OCI-LY3 (cell line): Measurements from ENCODE around the gene SYNCRIP.

Experiments
- H2AFZ ChIP-seq: fragments of 200-600, 300-600 bp; shearing (Covaris generic); 2 replicates; pipeline ENCODE4 v1.6.0; 2014; ENCODE audit warnings: antibody characterized with exemption, low read depth, low read length
- H3K27ac ChIP-seq: fragments of 200-600, 300-600 bp; sonication (generic); 2 replicates; pipeline ENCODE4 v1.5.1; 2014; ENCODE audit warnings: mild to moderate bottlenecking, low read length, moderate library complexity, mixed read lengths
- H3K27me3 ChIP-seq: fragments of 200-600, 300-600 bp; sonication (generic); 2 replicates; pipeline ENCODE4 v1.6.1; 2014; ENCODE audit warnings: low read depth, low read length, mixed read lengths
- H3K36me3 ChIP-seq: fragments of 200-600, 300-600 bp; sonication (generic); replicated peaks from 2 replicates; pipeline ENCODE3; 2014; ENCODE audit warnings: low read depth, low read length, mixed read lengths
- H3K4me1 ChIP-seq: fragments of 300-600, 200-600 bp; sonication (generic); 2 replicates; pipeline ENCODE4 v1.6.1; 2014; ENCODE audit warnings: low read length, mixed read lengths
- H3K4me2 ChIP-seq: fragments of 200-600, 300-600 bp; sonication (generic); 2 replicates; pipeline ENCODE4 v1.6.1; 2014; ENCODE audit warnings: low read length, mixed read lengths
- H3K4me3 ChIP-seq: fragments of 300-600, 200-600 bp; sonication (generic); 2 replicates; pipeline ENCODE4 v1.5.1; 2014; ENCODE audit warnings: antibody characterized with exemption, mild to moderate bottlenecking, low read length, moderate library complexity
- H3K79me2 ChIP-seq: fragments of 300-600, 200-600 bp; shearing (Covaris generic); 2 replicates; pipeline ENCODE4 v1.6.1; 2014; ENCODE audit warnings: mild to moderate bottlenecking, low read length, mixed read lengths
- H3K9ac ChIP-seq: fragments of 300-600, 200-600 bp; shearing (Covaris generic); 2 replicates; pipeline ENCODE4 v1.6.0; 2014; ENCODE audit warnings: mild to moderate bottlenecking, low read length, moderate library complexity
- H3K9me3 ChIP-seq: fragments of 200-600, 300-600 bp; shearing (Covaris generic); 2 replicates; pipeline ENCODE4 v1.6.1; 2014; ENCODE audit warnings: low read length, mixed read lengths; ENCODE audit not compliant: insufficient read depth
- H4K20me1 ChIP-seq: fragments of 200-600, 300-600 bp; sonication (generic); 2 replicates; pipeline ENCODE4 v1.6.1; 2016; ENCODE audit warnings: low read length, mixed read lengths; ENCODE audit not compliant: insufficient read depth
- CTCF ChIP-seq: fragments of 200-600, 300-600 bp; sonication (generic); IDR thresholded peaks from 2 replicates; pipeline ENCODE4 v1.5.1; 2014; ENCODE audit warnings: antibody characterized with exemption, low read length, low read depth
- EZH2phosphoT487 ChIP-seq: fragments of 200-600 bp; shearing (Covaris generic); IDR thresholded peaks from 2 replicates; pipeline ENCODE4 v1.6.1; 2018; ENCODE audit warnings: antibody characterized with exemption, mixed run types, low read depth

SYNCRIP gene

GRCh38 chr6:85576476-85576875 is 66.2 kb downstream of the SYNCRIP start:
- no peak overlapping the region for H3K4me2 ChIP-seq
- H3K4me3 ChIP-seq = no peak overlapping the region
- TF ChIP-seq CTCF = no peak
- TF ChIP-seq EZH2phosphoT487 = no peak
- H3K36me3 ChIP-seq = no peaks in the 10 kb centered on the region
- peaks cover 7% of the 10 kb centered on the region; the same call in 1 of the 2 replicates for H4K20me1 ChIP-seq
- H3K9ac ChIP-seq = no peak overlapping the region
- no peak overlapping the region for H2AFZ ChIP-seq
- H3K79me2 ChIP-seq = no peaks in the 10 kb centered on the region
- H3K4me1 ChIP-seq = no peaks in the 10 kb centered on the region
- no peaks in the 10 kb centered on the region for H3K27me3 ChIP-seq
- H3K27ac ChIP-seq = no peak overlapping the region
- H3K9me3 ChIP-seq = no peaks in the 10 kb centered on the region

- TF ChIP-seq CTCF (no peak), EZH2phosphoT487 (no peak)
- Histone ChIP-seq H3K4me2 (no peak overlapping the region), H3K4me3 (no peak overlapping the region), H3K27ac (no peak overlapping the region), H3K9me3 (no peaks in the 10 kb centered on the region), H2AFZ (no peak overlapping the region), H4K20me1 (peaks cover 7% of the 10 kb centered on the region; the same call in 1 of the 2 replicates), H3K36me3 (no peaks in the 10 kb centered on the region), H3K79me2 (no peaks in the 10 kb centered on the region), H3K9ac (no peak overlapping the region), H3K27me3 (no peaks in the 10 kb centered on the region), H3K4me1 (no peaks in the 10 kb centered on the region)
Measured at GRCh38 chr6:85574932-85575598, 67.6 kb downstream of the SYNCRIP start.

GRCh38 chr6:85569323-85569722 is 73.4 kb downstream of the SYNCRIP start:
- H3K27me3 ChIP-seq = no peaks in the 10 kb centered on the region
- peaks cover 4% of the 10 kb centered on the region for H3K4me1 ChIP-seq
- no peaks in the 10 kb centered on the region for H3K36me3 ChIP-seq
- H3K9me3 ChIP-seq = no peaks in the 10 kb centered on the region
- H3K27ac ChIP-seq = no peak overlapping the region
- TF ChIP-seq CTCF (no peak), EZH2phosphoT487 (no peak)
- H4K20me1 ChIP-seq = no peaks in the 10 kb centered on the region
- H2AFZ ChIP-seq = no peak overlapping the region
- no peak overlapping the region for H3K4me3 ChIP-seq
- no peaks in the 10 kb centered on the region for H3K79me2 ChIP-seq
- no peak overlapping the region for H3K9ac ChIP-seq
- no peak overlapping the region for H3K4me2 ChIP-seq

- no peak for TF ChIP-seq CTCF
- TF ChIP-seq EZH2phosphoT487 = no peak
- H4K20me1 ChIP-seq = no peaks in the 10 kb centered on the region
- no peaks in the 10 kb centered on the region for H3K27me3 ChIP-seq
Measured at GRCh38 chr6:85568411-85568810, 74.3 kb downstream of the SYNCRIP start.

More at GRCh38 chr6:85568411-85568810, 74.3 kb downstream of the SYNCRIP start:
- Histone ChIP-seq H3K27ac (no peak overlapping the region), H3K9me3 (no peaks in the 10 kb centered on the region), H3K9ac (no peak overlapping the region), H3K4me2 (no peak overlapping the region), H3K79me2 (no peaks in the 10 kb centered on the region), H3K4me3 (no peak overlapping the region), H3K4me1 (peaks cover 4% of the 10 kb centered on the region), H3K36me3 (no peaks in the 10 kb centered on the region), H2AFZ (no peak overlapping the region)
